ENCODE data around the gene GHRHR. TPM values are rescaled to one million over a fixed set of nuclear protein-coding genes. Genes with fewer than 3 reads are reported as not detected.

Gene GHRHR
- total and polyA plus RNA-seq, 8 donors, result 0.31 to 0.51 (median 0.48) TPM; not detected in 5

- Histone ChIP-seq H3K9me3 (peaks cover 0 to 9% of the 10 kb centered on the region in 2 donors), H3K27ac (no peak overlapping the region), H3K27me3 (no peaks in the 10 kb centered on the region), H3K4me3 (no peak overlapping the region), H3K4me1 (peaks cover 19 to 33% of the 10 kb centered on the region in 2 donors), H3K36me3 (peaks cover 0 to 59% of the 10 kb centered on the region in 2 donors)
- ATAC-seq (no peak), DNase-seq (peak in 2 of 4 donors; percentile 20 to 47)
- TF ChIP-seq CTCF (IDR thresholded peaks at IDR 0.05), result no peak
- intact Hi-C loops (cut with DNase I), result no loop called here
These were observed 39.9 kb upstream of the GHRHR start for GRCh38 chr7:30923774-30924413.

- ATAC-seq, result no peak
- peaks cover 17 to 27% of the 10 kb centered on the region in 2 donors for H3K4me1 ChIP-seq
- H3K9me3 ChIP-seq, result peaks cover 0 to 9% of the 10 kb centered on the region in 2 donors
- H3K27me3 ChIP-seq, result no peaks in the 10 kb centered on the region
- peaks cover 0 to 59% of the 10 kb centered on the region in 2 donors for H3K36me3 ChIP-seq
- H3K4me3 ChIP-seq, result no peak overlapping the region
- DNase-seq, result no peak
- intact Hi-C loops (cut with DNase I), result no loop called here
- H3K27ac ChIP-seq, result no peak overlapping the region
- no peak for TF ChIP-seq CTCF (IDR thresholded peaks at IDR 0.05)
These were observed 39.1 kb upstream of the GHRHR start for GRCh38 chr7:30924624-30925023.

- ATAC-seq (no peak), DNase-seq (no peak)
- Histone ChIP-seq H3K9me3 (peaks cover 0 to 9% of the 10 kb centered on the region in 2 donors), H3K27me3 (no peaks in the 10 kb centered on the region), H3K4me1 (peaks cover 14 to 22% of the 10 kb centered on the region in 2 donors), H3K36me3 (peaks cover 0 to 59% of the 10 kb centered on the region in 2 donors), H3K4me3 (no peak overlapping the region), H3K27ac (no peak overlapping the region)
- no peak for TF ChIP-seq CTCF (IDR thresholded peaks at IDR 0.05)
- intact Hi-C loops (cut with DNase I), result no loop called here
These were observed 38.6 kb upstream of the GHRHR start for GRCh38 chr7:30925117-30925516.

- peak in 1 of 4 donors; percentile 30 for DNase-seq
- no peak for TF ChIP-seq CTCF (IDR thresholded peaks at IDR 0.05)
- intact Hi-C loops (cut with DNase I), result no loop called here
These were observed 37.8 kb upstream of the GHRHR start for GRCh38 chr7:30925913-30926312.

GRCh38 chr7:30926313-30926712 lies 37.4 kb upstream of the GHRHR start:
- Histone ChIP-seq H3K27me3 (no peaks in the 10 kb centered on the region), H3K9me3 (peaks cover 0 to 9% of the 10 kb centered on the region in 2 donors), H3K4me1 (peaks cover 4 to 10% of the 10 kb centered on the region in 2 donors), H3K36me3 (peaks cover 0 to 59% of the 10 kb centered on the region in 2 donors), H3K4me3 (no peak overlapping the region), H3K27ac (no peak overlapping the region)
- TF ChIP-seq CTCF (IDR thresholded peaks at IDR 0.05), result no peak
- ATAC-seq (no peak), DNase-seq (peak in 1 of 4 donors; percentile 28)
- intact Hi-C loops (cut with DNase I), result no loop called here

More at GRCh38 chr7:30925913-30926312, 37.8 kb upstream of the GHRHR start:
- Histone ChIP-seq H3K9me3 (peaks cover 0 to 9% of the 10 kb centered on the region in 2 donors), H3K36me3 (peaks cover 0 to 59% of the 10 kb centered on the region in 2 donors), H3K4me1 (peaks cover 8 to 14% of the 10 kb centered on the region in 2 donors), H3K27me3 (no peaks in the 10 kb centered on the region), H3K27ac (no peak overlapping the region), H3K4me3 (no peak overlapping the region)
- no peak for ATAC-seq
